Measurements from ENCODE around the gene SELENOO.
"Not testable (repeated sequence)": the region's sequence is repeated elsewhere in the genome, so short reads cannot be mapped to it uniquely, and the experiment has no call there.

SELENOO gene

DNA sequence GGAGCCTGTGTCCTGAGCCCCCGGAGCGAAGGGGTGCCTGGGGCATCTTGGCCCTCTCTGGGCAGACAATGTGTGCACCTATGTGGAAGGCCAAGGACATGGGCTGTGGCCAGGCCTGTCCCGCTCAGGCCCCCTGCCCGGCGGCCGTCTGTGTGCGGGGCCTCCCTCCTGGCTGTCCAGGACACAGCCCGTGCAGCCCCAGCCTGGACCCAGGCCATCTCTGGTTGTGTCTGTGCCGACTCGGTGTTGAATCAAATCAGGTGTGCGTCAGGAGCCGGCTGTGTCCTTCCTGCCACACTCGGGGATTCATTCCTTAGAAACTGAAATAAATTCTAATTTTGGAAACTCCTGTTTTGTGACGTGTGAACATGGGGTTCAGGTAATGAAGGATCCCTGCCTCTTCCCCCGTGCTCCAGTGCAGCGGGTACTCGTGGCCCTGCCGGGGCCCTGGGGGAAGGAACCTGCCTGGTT lies 1.5 kb upstream of the SELENOO start:
- DNase-seq (ENCODE audit: low read depth in 2 of 2) = no peak

DNA sequence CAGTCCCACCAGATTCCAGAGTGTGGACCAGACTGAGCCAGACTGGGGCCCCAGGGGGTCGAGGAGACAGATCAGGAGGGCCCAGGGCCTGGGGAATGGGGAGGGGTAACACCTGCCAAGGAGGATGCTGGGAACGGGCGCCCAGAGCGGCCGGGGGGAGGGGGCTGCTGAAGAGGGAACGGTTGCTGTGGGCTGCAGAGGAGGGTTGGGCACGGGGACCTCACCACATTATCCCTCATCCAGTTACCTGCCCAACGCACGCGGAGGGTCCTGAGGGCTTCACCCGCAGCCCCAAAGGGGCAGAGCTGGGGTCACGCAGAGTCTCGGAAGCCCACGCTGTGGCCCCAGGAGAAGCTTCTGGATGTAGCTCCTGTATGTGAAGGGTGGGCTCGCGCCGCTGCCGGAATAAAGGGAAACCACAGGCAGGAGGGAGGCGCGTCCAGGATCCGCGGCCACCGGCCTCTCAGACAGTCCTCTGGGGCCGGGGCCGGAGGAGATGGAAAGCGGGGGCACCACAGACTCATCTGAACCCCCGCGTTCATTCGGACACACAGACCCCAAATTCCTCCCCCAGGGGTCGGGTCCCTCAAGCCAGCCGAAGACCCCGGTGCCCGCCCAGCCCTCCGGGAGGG lies 866 bp upstream of the SELENOO start:
- DNase-seq (ENCODE audit: low read depth in 2 of 2) = no peak

- DNase-seq (ENCODE audit: low read depth in 2 of 2) = no peak
Observed at GRCh38 chr22:50201191-50202129, 649 bp downstream of the SELENOO start.

GRCh38 chr22:50202130-50202666 lies 1.4 kb downstream of the SELENOO start:
- no peak for DNase-seq (ENCODE audit: low read depth in 2 of 2)

DNA sequence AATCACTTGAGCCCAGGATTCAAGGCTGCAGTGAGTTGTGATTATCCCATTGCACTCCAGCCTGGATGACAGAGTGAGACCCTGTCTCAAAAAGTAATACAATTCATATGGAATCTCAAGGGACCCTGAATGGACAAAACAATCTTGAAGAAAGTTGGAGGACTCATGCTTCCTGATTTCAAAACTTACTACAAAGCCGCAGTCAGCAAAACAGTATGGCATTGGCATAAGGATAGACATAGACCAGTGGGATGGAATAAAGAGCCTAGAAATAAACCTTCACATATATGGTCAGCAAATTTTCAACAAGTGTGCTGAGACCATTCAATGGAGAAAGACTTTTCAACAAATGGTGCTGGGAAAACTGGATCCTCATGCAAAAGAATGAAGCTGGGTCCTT lies 2.5 kb downstream of the SELENOO start:
- no peak for DNase-seq (ENCODE audit: low read depth in 2 of 2)

- DNase-seq (ENCODE audit: low read depth in 2 of 2) = no peak
Observed at GRCh38 chr22:50204571-50204970, 3.8 kb downstream of the SELENOO start.

DNA sequence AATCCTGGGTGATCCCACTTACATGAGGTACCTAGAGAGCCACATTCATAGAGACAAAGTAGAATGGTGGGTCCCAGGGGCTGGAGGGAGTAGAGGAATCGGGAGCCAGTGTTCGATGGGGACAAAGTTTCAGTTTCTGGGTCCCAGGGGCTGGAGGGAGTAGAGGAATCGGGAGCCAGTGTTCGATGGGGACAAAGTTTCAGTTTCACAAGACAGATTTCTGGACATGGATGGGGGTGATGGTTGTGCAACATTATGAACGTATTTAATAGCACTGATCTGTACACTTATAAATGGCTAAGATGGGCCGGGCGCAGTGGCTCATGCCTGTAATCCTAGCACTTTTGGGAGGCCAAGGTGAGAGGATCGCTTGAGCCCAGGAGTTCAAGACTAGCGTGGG lies 4.2 kb downstream of the SELENOO start:
- not testable (repeated sequence) for DNase-seq (ENCODE audit: low read depth in 2 of 2)

DNA sequence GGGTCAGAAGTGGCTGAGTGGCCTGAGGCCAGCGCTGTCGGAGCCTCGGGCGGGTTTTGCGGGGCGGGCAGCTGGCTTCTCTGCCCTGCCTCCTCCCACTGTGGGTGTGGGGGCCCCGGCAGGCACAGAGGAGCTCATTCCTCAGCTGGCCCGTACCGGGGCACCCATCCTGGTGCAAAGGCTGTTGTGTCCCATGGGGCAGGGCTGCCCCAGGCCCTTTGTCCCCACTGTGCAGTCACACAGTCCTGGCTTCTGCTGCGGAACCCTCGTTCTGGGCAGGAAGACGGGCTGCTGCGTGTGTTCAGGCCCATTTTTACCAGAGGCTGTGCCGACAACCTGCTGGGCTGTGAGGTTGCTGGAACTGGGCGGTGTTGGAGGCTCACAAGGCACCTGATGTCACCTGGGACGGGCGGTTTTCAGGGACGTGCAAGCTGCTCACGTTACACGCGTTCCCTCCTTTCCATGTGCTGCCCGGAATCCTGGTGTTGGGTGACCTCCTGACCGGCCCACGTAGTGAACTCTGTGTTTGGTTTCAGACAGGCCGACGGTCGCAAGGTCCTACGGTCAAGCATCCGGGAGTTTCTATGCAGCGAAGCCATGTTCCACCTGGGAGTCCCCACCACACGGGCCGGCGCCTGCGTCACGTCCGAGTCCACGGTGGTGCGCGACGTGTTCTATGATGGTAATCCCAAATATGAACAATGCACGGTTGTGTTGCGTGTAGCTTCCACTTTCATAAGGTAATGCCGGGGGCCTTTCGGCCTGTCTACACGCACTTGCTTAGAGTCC lies 5.2 kb downstream of the SELENOO start:
- no peak for DNase-seq (ENCODE audit: low read depth in 2 of 2)

- DNase-seq (ENCODE audit: low read depth in 2 of 2) = no peak
Observed at GRCh38 chr22:50206599-50206998, 5.8 kb downstream of the SELENOO start.

DNA sequence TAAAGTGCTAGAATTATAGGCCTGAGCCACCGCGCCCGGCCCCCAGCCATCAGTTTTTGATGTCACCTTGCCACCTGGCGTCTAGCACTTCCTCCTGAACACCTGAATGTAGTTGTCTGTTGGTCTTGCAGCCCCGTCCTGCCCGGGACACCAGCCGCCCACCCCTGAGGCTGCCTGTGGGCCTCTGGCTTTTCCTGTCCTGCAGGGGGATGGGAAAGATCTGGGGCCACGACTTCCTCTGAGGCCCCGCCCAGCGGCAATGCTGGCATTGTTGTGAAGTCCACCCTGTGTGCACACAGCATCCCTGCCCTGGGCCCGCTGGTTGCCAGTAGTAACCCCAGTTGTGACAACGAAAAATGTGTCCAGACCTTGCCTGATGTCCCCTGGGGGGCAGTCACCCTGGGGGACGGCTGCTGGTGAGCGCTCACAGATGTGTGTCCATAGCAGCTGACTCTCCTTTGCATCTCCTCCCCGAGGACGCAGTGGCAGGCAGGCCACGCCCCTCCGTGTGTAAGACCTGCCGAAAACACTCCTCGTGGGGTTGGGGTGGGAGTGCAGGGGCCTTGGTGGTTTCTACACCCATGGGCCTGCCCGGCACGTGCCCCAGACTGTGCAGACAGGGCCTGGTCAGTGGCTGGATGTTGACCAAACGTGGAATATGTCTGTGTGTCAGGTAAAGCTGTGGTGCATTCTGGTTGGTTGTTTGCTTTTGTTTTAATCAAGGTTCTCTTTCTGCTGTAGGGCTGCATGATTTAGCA lies 6.8 kb downstream of the SELENOO start:
- DNase-seq (ENCODE audit: low read depth in 2 of 2) = no peak

GRCh38 chr22:50208430-50208938 lies 7.7 kb downstream of the SELENOO start:
- no peak for DNase-seq (ENCODE audit: low read depth in 2 of 2)

- DNase-seq (ENCODE audit: low read depth in 2 of 2) = no peak
Observed at GRCh38 chr22:50208939-50209892, 8.4 kb downstream of the SELENOO start.

DNA sequence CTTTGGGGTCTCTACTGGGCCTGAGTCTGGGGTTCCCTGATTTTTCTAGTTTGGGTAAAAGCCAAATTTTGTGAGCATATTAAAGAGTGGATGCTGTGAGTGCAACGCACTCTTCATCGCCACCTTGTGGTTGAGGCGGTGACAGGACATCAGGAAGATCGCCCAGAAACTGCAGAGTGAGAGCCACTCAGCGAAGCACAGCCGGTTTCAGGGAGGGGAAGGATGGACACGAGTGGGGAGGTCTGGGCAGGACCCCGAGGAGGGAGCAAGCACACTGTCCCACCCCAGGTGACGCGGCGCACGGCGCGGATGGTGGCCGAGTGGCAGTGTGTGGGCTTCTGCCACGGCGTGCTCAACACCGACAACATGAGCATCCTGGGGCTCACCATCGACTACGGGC lies 9.1 kb downstream of the SELENOO start:
- peak in 1 of 2 experiments; percentile 58 for DNase-seq (ENCODE audit: low read depth in 2 of 2)

DNA sequence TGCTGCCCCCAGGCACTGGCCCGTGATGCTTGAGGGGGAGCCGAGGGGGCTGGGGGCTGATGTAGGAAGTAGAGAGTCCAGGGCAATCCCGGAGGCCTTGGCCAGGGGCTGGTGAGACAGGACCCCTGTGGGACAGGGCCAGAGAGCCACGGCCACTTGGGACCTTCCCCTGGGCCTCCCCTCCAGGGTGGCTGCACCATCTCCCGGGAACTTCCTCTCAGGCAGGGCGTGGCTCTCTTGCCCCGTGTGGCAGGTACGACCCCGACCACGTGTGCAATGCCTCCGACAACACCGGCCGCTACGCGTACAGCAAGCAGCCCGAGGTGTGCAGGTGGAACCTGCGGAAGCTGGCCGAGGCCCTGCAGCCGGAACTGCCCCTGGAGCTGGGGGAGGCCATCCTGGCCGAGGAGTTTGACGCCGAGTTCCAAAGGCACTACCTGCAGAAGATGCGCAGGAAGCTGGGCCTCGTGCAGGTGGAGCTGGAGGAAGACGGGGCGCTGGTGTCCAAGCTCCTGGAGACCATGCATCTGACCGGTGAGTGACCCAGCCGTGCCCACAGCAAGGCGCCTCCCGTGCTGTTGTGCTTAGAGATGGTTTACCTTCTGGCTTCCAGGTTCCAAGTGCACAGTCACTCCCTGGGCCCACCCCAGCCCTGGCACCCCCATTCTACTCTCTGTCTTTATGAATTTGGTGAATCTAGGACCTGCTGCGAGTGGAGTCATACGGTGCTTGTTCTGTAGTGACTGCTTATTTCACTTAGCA lies 9.7 kb downstream of the SELENOO start:
- DNase-seq (ENCODE audit: low read depth in 2 of 2) = no peak

GRCh38 chr22:50211147-50211546 lies 10.3 kb downstream of the SELENOO start:
- no peak for DNase-seq (ENCODE audit: low read depth in 2 of 2)

DNA sequence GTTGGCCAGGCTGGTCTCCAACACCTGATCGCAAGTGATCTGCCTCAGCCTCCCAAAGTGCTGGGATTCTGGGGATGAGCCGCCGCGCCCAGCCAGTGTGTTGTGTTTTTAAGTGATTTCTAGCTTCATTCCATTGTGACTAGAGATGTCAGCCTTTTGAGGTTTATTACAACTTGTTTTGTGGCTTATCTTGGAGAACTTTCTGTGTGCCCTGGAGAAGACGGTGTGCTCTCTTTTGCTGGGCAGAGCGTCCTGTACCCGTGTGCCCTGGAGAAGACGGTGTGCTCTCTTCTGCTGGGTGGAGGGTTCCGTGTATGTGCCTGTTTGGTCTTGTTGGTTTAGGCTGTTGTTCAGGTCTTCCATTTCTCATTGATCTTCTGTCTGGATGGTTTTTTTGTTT lies 12.5 kb downstream of the SELENOO start:
- DNase-seq (ENCODE audit: low read depth in 2 of 2) = no peak

- no peak for DNase-seq (ENCODE audit: low read depth in 2 of 2)
Observed at GRCh38 chr22:50215297-50216054, 14.7 kb downstream of the SELENOO start.

DNA sequence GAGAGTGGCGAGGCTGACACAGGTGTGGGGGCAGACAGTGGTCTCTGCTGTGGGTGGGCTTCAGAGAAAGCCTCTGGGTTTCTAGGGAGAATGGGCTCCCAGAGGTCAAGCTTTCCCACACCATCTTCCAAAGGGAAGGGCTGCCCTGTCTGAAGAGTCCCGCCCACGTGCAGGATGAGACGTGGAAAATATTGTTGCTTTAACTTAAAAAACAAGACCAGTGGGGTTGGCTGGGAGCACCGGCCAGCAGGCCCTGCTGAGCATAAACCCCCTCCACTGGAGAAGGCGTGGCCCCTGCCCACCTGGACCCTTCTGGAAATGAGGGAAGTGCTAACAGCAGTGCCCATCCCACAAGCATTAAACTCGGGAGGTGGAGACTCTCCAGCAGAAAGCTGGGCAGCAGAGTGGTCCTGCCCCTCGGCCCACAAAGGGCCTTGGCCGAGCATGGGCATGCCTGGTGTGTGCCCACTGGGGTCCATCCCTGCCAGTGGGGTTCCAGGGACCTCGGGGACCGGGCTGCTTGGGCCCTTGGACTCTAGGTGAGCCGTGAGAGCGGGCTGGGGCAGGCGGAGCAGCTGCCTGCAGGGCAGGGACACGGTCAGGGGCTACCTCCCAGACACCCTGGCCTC lies 15.4 kb downstream of the SELENOO start:
- DNase-seq (ENCODE audit: low read depth in 2 of 2) = no peak

Measured in stimulated activated CD4-positive, alpha-beta T cell treated with anti-CD3 and anti-CD28 coated beads, Interleukin-12 subunit alpha, Interleukin-12 subunit beta, amount 100 ng/mL, for 24 hours (primary cell).